Inferior parietal cortex (tissue), 1 donor: ENCODE results near the gene HEBP2.
"Not testable (repeated sequence)": the region's sequence is repeated elsewhere in the genome, so short reads cannot be mapped to it uniquely, and the experiment has no call there.

Experiments used
- DNase-seq: peaks from one replicate; pipeline ENCODE4 v3.0.0-alpha.2; 2016; ENCODE audit errors: extremely low spot score

Gene HEBP2

GRCh38 chr6:138403801-138404665 lies at the start of gene HEBP2:
HEBP2 (plus strand) TSS chr6:138404223; CDS start chr6:138404496, 273 bp downstream.
- DNase-seq = peak; percentile 64

- no peak for DNase-seq
These were observed 46.1 kb upstream of the HEBP2 start for GRCh38 chr6:138357928-138358327.

GRCh38 chr6:138368684-138369083 lies 35.3 kb upstream of the HEBP2 start:
- DNase-seq = not testable (repeated sequence)

GRCh38 chr6:138370631-138371451 lies 33.2 kb upstream of the HEBP2 start:
- DNase-seq = no peak

- DNase-seq = no peak
These were observed 32.6 kb upstream of the HEBP2 start for GRCh38 chr6:138371452-138371711.

- DNase-seq = no peak
These were observed 32.3 kb upstream of the HEBP2 start for GRCh38 chr6:138371720-138372119.

GRCh38 chr6:138372711-138373463 lies 31.1 kb upstream of the HEBP2 start:
- DNase-seq = no peak

GRCh38 chr6:138374230-138374629 lies 29.8 kb upstream of the HEBP2 start:
- DNase-seq = no peak

GRCh38 chr6:138374815-138375214 lies 29.2 kb upstream of the HEBP2 start:
- no peak for DNase-seq

- DNase-seq = no peak
These were observed 27.0 kb upstream of the HEBP2 start for GRCh38 chr6:138377042-138377441.

- no peak for DNase-seq
These were observed 26.2 kb upstream of the HEBP2 start, which contains the start of gene SMIM28 for GRCh38 chr6:138377844-138378243. SMIM28 (plus strand) TSS chr6:138377905; CDS start chr6:138378073, 168 bp downstream.

- DNase-seq = no peak
These were observed 25.6 kb upstream of the HEBP2 start for GRCh38 chr6:138378463-138378862.

GRCh38 chr6:138382498-138383265 lies 21.3 kb upstream of the HEBP2 start:
- DNase-seq = no peak

GRCh38 chr6:138383776-138384175 lies 20.2 kb upstream of the HEBP2 start:
- DNase-seq = no peak

- no peak for DNase-seq
These were observed 17.1 kb upstream of the HEBP2 start for GRCh38 chr6:138386897-138387296.

GRCh38 chr6:138387577-138388368 lies 16.2 kb upstream of the HEBP2 start:
- DNase-seq = no peak

GRCh38 chr6:138389551-138389950 lies 14.5 kb upstream of the HEBP2 start:
- no peak for DNase-seq

GRCh38 chr6:138393871-138394783 lies 9.9 kb upstream of the HEBP2 start:
- DNase-seq = no peak

GRCh38 chr6:138396709-138397108 lies 7.3 kb upstream of the HEBP2 start:
- DNase-seq = no peak
